ENCODE results near the gene SRMS. TPM values are rescaled to one million over a fixed set of nuclear protein-coding genes. Genes with fewer than 3 reads are reported as not detected.

Gene SRMS
- total and polyA plus RNA-seq, 11 donors = not detected

- no peak for TF ChIP-seq CTCF (IDR thresholded peaks at IDR 0.05)
- TF ChIP-seq POLR2A (IDR thresholded peaks at IDR 0.05) = no peak
- H3K27ac ChIP-seq = no peak overlapping the region
- WGBS, 4 donors = 88 to 89% (median 88%) methylated on average over 6 of the region's 6 CpGs
- intact Hi-C loops (cut with DNase I) = loop anchor here in 2 of 10 donors (10.0 kb wide), 2 partner anchors 71 to 321 kb away; partner anchors contain the start of genes ABHD16B (in 1 of the 2) and TPD52L2 (in 1 of the 2)
- peaks cover 0 to 25% (median 12%) of the 10 kb centered on the region in 9 donors for H3K27me3 ChIP-seq
- no peak for DNase-seq
- no peak for ATAC-seq
- H3K36me3 ChIP-seq = no peaks in the 10 kb centered on the region
- H3K9me3 ChIP-seq = no peaks in the 10 kb centered on the region
- H3K4me1 ChIP-seq = peaks cover 0 to under 1% (median 0%) of the 10 kb centered on the region in 12 donors
- H3K4me3 ChIP-seq = no peak overlapping the region
Observed at GRCh38 chr20:63543733-63544132, 3.8 kb downstream of the SRMS start.

GRCh38 chr20:63543131-63543530, 4.4 kb downstream of the SRMS start:
- 82 to 90% (median 87%) methylated on average over 3 to 10 of the region's 10 CpGs for WGBS, 4 donors
- no peak overlapping the region for H3K27ac ChIP-seq
- DNase-seq (no peak), ATAC-seq (no peak)
- no peaks in the 10 kb centered on the region for H3K36me3 ChIP-seq
- peaks cover 0 to 7% (median 2%) of the 10 kb centered on the region in 12 donors for H3K4me1 ChIP-seq
- peaks cover 0 to 19% (median 10%) of the 10 kb centered on the region in 9 donors for H3K27me3 ChIP-seq
- TF ChIP-seq POLR2A (IDR thresholded peaks at IDR 0.05) (no peak), CTCF (IDR thresholded peaks at IDR 0.05) (no peak)
- H3K4me3 ChIP-seq = no peak overlapping the region
- intact Hi-C loops (cut with DNase I) = loop anchor here in 2 of 10 donors (10.0 kb wide), 2 partner anchors 72 to 322 kb away; partner anchors contain the start of genes ABHD16B (in 1 of the 2) and TPD52L2 (in 1 of the 2)
- no peaks in the 10 kb centered on the region for H3K9me3 ChIP-seq

GRCh38 chr20:63542696-63543095, 4.9 kb downstream of the SRMS start:
- intact Hi-C loops (cut with DNase I) = loop anchor here in 2 of 10 donors (10.0 kb wide), 2 partner anchors 72 to 322 kb away; partner anchors contain the start of genes ABHD16B (in 1 of the 2) and TPD52L2 (in 1 of the 2)
- Histone ChIP-seq H3K9me3 (no peaks in the 10 kb centered on the region), H3K4me1 (peaks cover 0 to 11% (median 6%) of the 10 kb centered on the region in 12 donors), H3K4me3 (no peak overlapping the region), H3K27me3 (peaks cover 0 to 14% (median 6%) of the 10 kb centered on the region in 9 donors), H3K36me3 (no peaks in the 10 kb centered on the region), H3K27ac (no peak overlapping the region)
- TF ChIP-seq POLR2A (IDR thresholded peaks at IDR 0.05) (no peak), CTCF (IDR thresholded peaks at IDR 0.05) (no peak)
- ATAC-seq (no peak), DNase-seq (no peak)
- 86 to 99% (median 89%) methylated on average over 6 to 10 of the region's 10 CpGs for WGBS, 4 donors

- no peak for TF ChIP-seq POLR2A (IDR thresholded peaks at IDR 0.05)
- TF ChIP-seq CTCF (IDR thresholded peaks at IDR 0.05) = no peak
- Histone ChIP-seq H3K9me3 (no peaks in the 10 kb centered on the region), H3K4me3 (no peak overlapping the region), H3K36me3 (no peaks in the 10 kb centered on the region), H3K4me1 (peaks cover 0 to 17% (median 10%) of the 10 kb centered on the region in 12 donors), H3K27ac (no peak overlapping the region), H3K27me3 (peaks cover 0 to 13% (median under 1%) of the 10 kb centered on the region in 9 donors)
- WGBS, 4 donors = 82 to 86% (median 84%) methylated on average over 17 to 36 of the region's 36 CpGs
- DNase-seq = no peak
- no peak for ATAC-seq
- intact Hi-C loops (cut with DNase I) = loop anchor here in 2 of 10 donors (10.0 kb wide), 2 partner anchors 73 to 323 kb away; partner anchors contain the start of genes ABHD16B (in 1 of the 2) and TPD52L2 (in 1 of the 2)
Observed at GRCh38 chr20:63542031-63542559, 5.5 kb downstream of the SRMS start.

All from heart left ventricle (tissue), 16 donors.